IMR-90 (cell line): ENCODE data around the gene EMX2. TPM values are rescaled to one million over a fixed set of nuclear protein-coding genes. Genes with fewer than 3 reads are reported as not detected.

ENCODE experiments used
- ATAC-seq: fragments of 200-7000 bp; cut with Tn5 transposase; 2 replicates; pipeline ENCODE4 v1.9.1; 2020; ENCODE audit warnings: low read depth, mild to moderate bottlenecking, moderate library complexity
- BruUV-seq: library from RNA; stranded (reverse); fragments of 400-500 nt; replicated peaks from 2 replicates; lab custom pipeline; 2021; lab: Mats Ljungman, UMichigan
- CTCF ChIA-PET: fragments of 300-600 bp; formaldehyde crosslinking; extraction: SDS; loops from one replicate; lab custom pipeline; 2021; ENCODE audit warnings: antibody characterized with exemption; lab: Yijun Ruan, JAX
- POLR2A ChIA-PET: fragments of 300-600 bp; sonication (Branson Sonifier 250); formaldehyde crosslinking; loops from one replicate; lab custom pipeline; 2022; ENCODE audit warnings: antibody characterized with exemption; ENCODE audit not compliant: unreplicated experiment; lab: Charles Lee
- DNase-seq: peaks from one replicate; pipeline ENCODE4 v3.0.0; 2013
- H2AFZ ChIP-seq: replicated peaks from 2 replicates; pipeline ENCODE3; 2013; ENCODE audit warnings: low read length, mild to moderate bottlenecking; ENCODE audit not compliant: poor library complexity
- H2AK5ac ChIP-seq: 2 replicates; pipeline ENCODE4 v1.6.1; 2013; ENCODE audit warnings: low read depth, low read length, inconsistent platforms
- H2AK9ac ChIP-seq: replicated peaks from 2 replicates; pipeline ENCODE3; 2013; ENCODE audit warnings: mild to moderate bottlenecking, low read depth, low read length, moderate library complexity; ENCODE audit not compliant: poor library complexity
- H2BK120ac ChIP-seq: 2 replicates; pipeline ENCODE4 v1.6.1; 2013; ENCODE audit warnings: low read depth, low read length, inconsistent platforms
- H2BK15ac ChIP-seq: 3 replicates; pipeline ENCODE4 v1.6.1; 2013; ENCODE audit warnings: low read depth, low read length, inconsistent platforms
- H2BK20ac ChIP-seq: 2 replicates; pipeline ENCODE4 v1.6.1; 2013; ENCODE audit warnings: low read depth, mild to moderate bottlenecking, inconsistent platforms, low read length, moderate library complexity
- H2BK5ac ChIP-seq: 2 replicates; pipeline ENCODE4 v1.6.1; 2013; ENCODE audit warnings: mild to moderate bottlenecking, low read depth, low read length, inconsistent platforms; ENCODE audit not compliant: poor library complexity, severe bottlenecking
- H3K14ac ChIP-seq: replicated peaks from 2 replicates; pipeline ENCODE4 v1.6.1; 2013; ENCODE audit warnings: low read depth, low read length, inconsistent platforms
- H3K18ac ChIP-seq: 2 replicates; pipeline ENCODE4 v1.6.1; 2013; ENCODE audit warnings: low read depth, low read length, control low read depth
- H3K23ac ChIP-seq: 2 replicates; pipeline ENCODE4 v1.6.1; 2013; ENCODE audit warnings: low read depth, low read length, inconsistent platforms
- H3K27ac ChIP-seq: 2 replicates; pipeline ENCODE4 v1.5.1; 2013; ENCODE audit warnings: mild to moderate bottlenecking, control low read depth, low read length; ENCODE audit not compliant: insufficient read depth
- H3K27me3 ChIP-seq: 2 replicates; pipeline ENCODE4 v1.6.1; 2013; ENCODE audit warnings: low read length; ENCODE audit not compliant: control insufficient read depth, insufficient read depth
- H3K36me3 ChIP-seq: 2 replicates; pipeline ENCODE4 v1.6.1; 2013; ENCODE audit warnings: low read length, mixed read lengths; ENCODE audit not compliant: control insufficient read depth, insufficient read depth
- H3K4ac ChIP-seq: 2 replicates; pipeline ENCODE4 v1.6.1; 2013; ENCODE audit warnings: low read depth, low read length, inconsistent platforms
- H3K4me1 ChIP-seq: 2 replicates; pipeline ENCODE4 v1.6.1; 2013; ENCODE audit warnings: low read length, mixed read lengths; ENCODE audit not compliant: control insufficient read depth, insufficient read depth
- H3K4me2 ChIP-seq: 2 replicates; pipeline ENCODE4 v1.6.1; 2013; ENCODE audit warnings: low read depth, mild to moderate bottlenecking, control low read depth, low read length, moderate library complexity
- H3K4me3 ChIP-seq: 2 replicates; pipeline ENCODE4 v1.5.1; 2013; ENCODE audit warnings: low read depth, mild to moderate bottlenecking, control low read depth, low read length, moderate library complexity; ENCODE audit not compliant: insufficient read depth
- H3K56ac ChIP-seq: 2 replicates; pipeline ENCODE4 v1.6.1; 2013; ENCODE audit warnings: low read length, inconsistent platforms; ENCODE audit not compliant: insufficient read depth; ENCODE audit errors: extremely low read depth
- H3K79me1 ChIP-seq, 2 experiments: 2 replicates each; pipeline ENCODE4 v1.6.1; 2013; ENCODE audit warnings: low read length in 2 of 2, inconsistent platforms in 1 of 2, low read depth in 1 of 2
- H3K9ac ChIP-seq: 2 replicates; pipeline ENCODE4 v1.6.1; 2013; ENCODE audit warnings: low read depth, low read length, control low read depth
- H3K9me1 ChIP-seq: 2 replicates; pipeline ENCODE4 v1.6.1; 2013; ENCODE audit warnings: low read length, inconsistent platforms; ENCODE audit not compliant: insufficient read depth
- H3K9me3 ChIP-seq: 2 replicates; pipeline ENCODE4 v1.6.1; 2013; ENCODE audit warnings: low read length; ENCODE audit not compliant: control insufficient read depth, insufficient read depth
- H4K20me1 ChIP-seq: 2 replicates; pipeline ENCODE4 v1.6.1; 2013; ENCODE audit warnings: low read length, inconsistent platforms; ENCODE audit not compliant: insufficient read depth
- H4K5ac ChIP-seq: 2 replicates; pipeline ENCODE4 v1.6.1; 2013; ENCODE audit warnings: mild to moderate bottlenecking, low read depth, low read length, control low read depth
- H4K8ac ChIP-seq, 2 experiments: 2 replicates each; pipeline ENCODE4 v1.6.1; 2013; ENCODE audit warnings: low read depth in 2 of 2, low read length in 2 of 2, control low read depth in 1 of 2, inconsistent platforms in 1 of 2
- H4K91ac ChIP-seq: 2 replicates; pipeline ENCODE4 v1.6.1; 2013; ENCODE audit warnings: low read depth, low read length, inconsistent platforms; ENCODE audit not compliant: insufficient read depth
- BHLHE40 ChIP-seq: fragments of 150-350 bp; IDR thresholded peaks from 2 replicates; pipeline ENCODE4 v1.6.1; 2016; ENCODE audit warnings: mild to moderate bottlenecking, low read depth, low read length
- CEBPB ChIP-seq: IDR thresholded peaks from 2 replicates; pipeline ENCODE4 v1.6.1; 2012; ENCODE audit warnings: low read depth, low read length, improper control_type of control experiment
- CHD1 ChIP-seq: IDR thresholded peaks from 2 replicates; pipeline ENCODE4 v1.6.1; 2012; ENCODE audit warnings: low read depth, low read length, improper control_type of control experiment
- FOS ChIP-seq: fragments of 150-350 bp; IDR thresholded peaks from 2 replicates; pipeline ENCODE4 v1.6.1; 2016; ENCODE audit warnings: low read depth, low read length
- MAZ ChIP-seq: IDR thresholded peaks from 2 replicates; pipeline ENCODE4 v1.6.1; 2012; ENCODE audit warnings: low read depth, mild to moderate bottlenecking, low read length, improper control_type of control experiment, moderate library complexity, borderline replicate concordance
- MXI1 ChIP-seq: IDR thresholded peaks from 2 replicates; pipeline ENCODE4 v1.6.1; 2012; ENCODE audit warnings: low read depth, mild to moderate bottlenecking, low read length, moderate library complexity, borderline replicate concordance
- NFE2L2 ChIP-seq: fragments of 150-350 bp; IDR thresholded peaks from 2 replicates; pipeline ENCODE4 v1.6.1; 2016; ENCODE audit warnings: low read depth, mild to moderate bottlenecking, low read length
- RAD21 ChIP-seq: IDR thresholded peaks from 2 replicates; pipeline ENCODE4 v1.6.1; 2012; ENCODE audit warnings: low read length, improper control_type of control experiment
- RFX5 ChIP-seq: IDR thresholded peaks from 2 replicates; pipeline ENCODE4 v1.8.0; 2012; ENCODE audit warnings: low read depth, mild to moderate bottlenecking, low read length, moderate library complexity
- SMC3 ChIP-seq: fragments of 150-350 bp; IDR thresholded peaks from 2 replicates; pipeline ENCODE4 v1.6.1; 2016; ENCODE audit warnings: low read depth, mild to moderate bottlenecking, antibody characterized with exemption, low read length, moderate library complexity
- WGBS, 2 experiments: methylation state at CpG; one replicate each; pipeline versions ENCODE4 v1.1.5 to v1.1.7; 2013; ENCODE audit warnings: missing lambda C conversion rate in 2 of 2; ENCODE audit not compliant: insufficient read length in 1 of 2; ENCODE audit errors: extremely low coverage in 2 of 2; 5-methylcytosine and 5-hydroxymethylcytosine counted together
- dilution Hi-C: fragments of 300-500 bp; cut with HindIII; formaldehyde crosslinking; loops from one replicate; pipeline ENCODE4 v1.14.3; 2018; ENCODE audit warnings: low sequenced_read_pairs; ENCODE audit not compliant: unreplicated experiment
- in situ Hi-C: fragments of 300-500 bp; cut with MboI; formaldehyde crosslinking; loops from 3 replicates; pipeline ENCODE4 v1.14.3; 2019; ENCODE audit warnings: low sequenced_read_pairs, inconsistent platforms, mixed read lengths
- intact Hi-C: fragments of 100-400 bp; cut with micrococcal nuclease; formaldehyde crosslinking; loops from 2 replicates; pipeline ENCODE4 v1.10.0; 2022
- polyA plus RNA-seq, 3 experiments: library from polyadenylated mRNA; depleted of rRNA; stranded (reverse); fragments of >200 nt; gene quantifications; 2 replicates each; pipeline ENCODE4 v1.2.3, GENCODE V29; 2012; ENCODE audit warnings: low replicate concordance in 1 of 3
- total RNA-seq: library from RNA; depleted of rRNA; stranded (reverse); fragments of >200 nt; gene quantifications from 2 replicates; pipeline ENCODE4 v1.2.3, GENCODE V29; 2012
- TF ChIP-seq, protein P1 (sequence below): fragments of 150-350 bp; IDR thresholded peaks from 2 replicates; pipeline ENCODE4 v1.6.1; 2016; ENCODE audit warnings: low read depth, mild to moderate bottlenecking, low read length, moderate library complexity, borderline replicate concordance
- TF ChIP-seq, protein P2 (sequence below): fragments of 150-350 bp; IDR thresholded peaks from 2 replicates; pipeline ENCODE4 v1.6.1; 2017; ENCODE audit warnings: mild to moderate bottlenecking, antibody characterized with exemption, low read length, low read depth
- TF ChIP-seq, protein P3 (sequence below): conservative IDR thresholded peaks from 2 replicates; pipeline ENCODE4 v1.5.1; 2012; ENCODE audit warnings: mild to moderate bottlenecking, low read depth, low read length, improper control_type of control experiment

EMX2 gene
- total and polyA plus RNA-seq, 2 of the 4 experiments (the other 2 are of a cell fraction) = not detected

DNA sequence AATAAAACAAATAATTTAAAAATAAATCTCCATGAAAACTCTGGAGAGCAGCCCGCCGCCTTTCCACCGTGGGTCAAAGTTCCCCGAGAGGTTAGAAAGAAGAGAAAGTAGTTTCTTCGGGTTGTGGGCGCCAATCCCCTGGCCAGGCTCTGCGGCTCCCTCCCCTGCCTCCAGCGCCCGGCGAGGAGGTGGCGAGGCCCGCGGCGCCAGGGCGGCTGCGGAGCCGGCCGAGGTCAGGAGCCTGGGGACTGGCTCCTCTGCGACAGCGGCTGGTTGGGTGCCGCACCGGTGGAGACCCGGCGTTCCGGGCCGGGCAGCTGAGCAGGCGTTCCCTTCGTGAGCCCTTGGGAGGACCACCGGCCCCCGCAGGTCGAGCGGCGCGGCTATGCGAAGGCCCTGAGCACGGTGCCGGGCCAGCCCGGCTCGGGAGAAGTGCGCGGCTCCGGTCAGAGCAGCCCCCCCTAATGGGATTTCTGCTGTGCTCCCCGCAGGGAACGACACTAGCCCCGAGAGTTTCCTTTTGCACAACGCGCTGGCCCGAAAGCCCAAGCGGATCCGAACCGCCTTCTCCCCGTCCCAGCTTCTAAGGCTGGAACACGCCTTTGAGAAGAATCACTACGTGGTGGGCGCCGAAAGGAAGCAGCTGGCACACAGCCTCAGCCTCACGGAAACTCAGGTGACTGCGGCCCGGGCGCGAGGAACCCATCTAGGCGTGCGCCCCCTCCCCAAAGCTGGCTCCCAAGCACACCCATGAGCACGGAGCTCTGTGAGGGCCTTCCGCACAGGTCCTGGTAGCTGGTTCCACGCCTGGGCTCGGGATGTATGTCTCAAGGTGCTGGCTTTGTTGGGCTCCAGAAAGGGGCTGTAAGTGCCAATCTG, 2.8 kb downstream of the EMX2 start:
- Histone ChIP-seq H3K9ac (no peak overlapping the region), H3K4me3 (no peak overlapping the region), H4K8ac (no peak overlapping the region), H2BK20ac (no peak overlapping the region), H3K4ac (no peak overlapping the region), H4K91ac (no peak overlapping the region), H3K4me1 (peaks cover 2% of the 10 kb centered on the region; the same call in 1 of the 2 replicates), H3K9me1 (no peaks in the 10 kb centered on the region), H3K56ac (no peak overlapping the region), H3K9me3 (peaks cover 5% of the 10 kb centered on the region; the same call in 1 of the 2 replicates), H3K14ac (no peak overlapping the region), H2AFZ (no peak overlapping the region), H3K4me2 (no peak overlapping the region), H3K23ac (no peak overlapping the region), H3K27ac (no peak overlapping the region), H2AK5ac (no peak overlapping the region), H3K18ac (no peak overlapping the region), H2AK9ac (no peak overlapping the region), H3K79me1 (no peaks in the 10 kb centered on the region), H2BK15ac (no peak overlapping the region), H3K27me3 (peaks cover 90% of the 10 kb centered on the region), H3K36me3 (no peaks in the 10 kb centered on the region), H4K20me1 (no peaks in the 10 kb centered on the region), H4K5ac (no peak overlapping the region), H2BK120ac (no peak overlapping the region), H2BK5ac (no peak overlapping the region)
- TF ChIP-seq FOS (no peak), NFE2L2 (no peak), BHLHE40 (no peak), SMC3 (no peak), CEBPB (no peak), RAD21 (no peak), MAZ (no peak), MXI1 (no peak), RFX5 (no peak), CHD1 (no peak)
- TF ChIP-seq, protein P1, sequence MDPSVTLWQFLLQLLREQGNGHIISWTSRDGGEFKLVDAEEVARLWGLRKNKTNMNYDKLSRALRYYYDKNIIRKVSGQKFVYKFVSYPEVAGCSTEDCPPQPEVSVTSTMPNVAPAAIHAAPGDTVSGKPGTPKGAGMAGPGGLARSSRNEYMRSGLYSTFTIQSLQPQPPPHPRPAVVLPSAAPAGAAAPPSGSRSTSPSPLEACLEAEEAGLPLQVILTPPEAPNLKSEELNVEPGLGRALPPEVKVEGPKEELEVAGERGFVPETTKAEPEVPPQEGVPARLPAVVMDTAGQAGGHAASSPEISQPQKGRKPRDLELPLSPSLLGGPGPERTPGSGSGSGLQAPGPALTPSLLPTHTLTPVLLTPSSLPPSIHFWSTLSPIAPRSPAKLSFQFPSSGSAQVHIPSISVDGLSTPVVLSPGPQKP = no peak
- TF ChIP-seq, protein P2, sequence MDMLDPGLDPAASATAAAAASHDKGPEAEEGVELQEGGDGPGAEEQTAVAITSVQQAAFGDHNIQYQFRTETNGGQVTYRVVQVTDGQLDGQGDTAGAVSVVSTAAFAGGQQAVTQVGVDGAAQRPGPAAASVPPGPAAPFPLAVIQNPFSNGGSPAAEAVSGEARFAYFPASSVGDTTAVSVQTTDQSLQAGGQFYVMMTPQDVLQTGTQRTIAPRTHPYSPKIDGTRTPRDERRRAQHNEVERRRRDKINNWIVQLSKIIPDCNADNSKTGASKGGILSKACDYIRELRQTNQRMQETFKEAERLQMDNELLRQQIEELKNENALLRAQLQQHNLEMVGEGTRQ = no peak
- TF ChIP-seq, protein P3, sequence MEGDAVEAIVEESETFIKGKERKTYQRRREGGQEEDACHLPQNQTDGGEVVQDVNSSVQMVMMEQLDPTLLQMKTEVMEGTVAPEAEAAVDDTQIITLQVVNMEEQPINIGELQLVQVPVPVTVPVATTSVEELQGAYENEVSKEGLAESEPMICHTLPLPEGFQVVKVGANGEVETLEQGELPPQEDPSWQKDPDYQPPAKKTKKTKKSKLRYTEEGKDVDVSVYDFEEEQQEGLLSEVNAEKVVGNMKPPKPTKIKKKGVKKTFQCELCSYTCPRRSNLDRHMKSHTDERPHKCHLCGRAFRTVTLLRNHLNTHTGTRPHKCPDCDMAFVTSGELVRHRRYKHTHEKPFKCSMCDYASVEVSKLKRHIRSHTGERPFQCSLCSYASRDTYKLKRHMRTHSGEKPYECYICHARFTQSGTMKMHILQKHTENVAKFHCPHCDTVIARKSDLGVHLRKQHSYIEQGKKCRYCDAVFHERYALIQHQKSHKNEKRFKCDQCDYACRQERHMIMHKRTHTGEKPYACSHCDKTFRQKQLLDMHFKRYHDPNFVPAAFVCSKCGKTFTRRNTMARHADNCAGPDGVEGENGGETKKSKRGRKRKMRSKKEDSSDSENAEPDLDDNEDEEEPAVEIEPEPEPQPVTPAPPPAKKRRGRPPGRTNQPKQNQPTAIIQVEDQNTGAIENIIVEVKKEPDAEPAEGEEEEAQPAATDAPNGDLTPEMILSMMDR = no peak
- ATAC-seq (no peak), DNase-seq (no peak)
- BruUV-seq = no TSS peak
- in situ Hi-C loops (no loop called here), dilution Hi-C loops (no loop called here), intact Hi-C loops (no loop called here)
- CTCF ChIA-PET = no interaction called here
- POLR2A ChIA-PET = no interaction called here
- WGBS, 2 experiments = 2% methylated on average over 14 of the region's 67 CpGs; no CpG with 5 or more reads in 1 of the 2 experiments
